Activated CD4-positive, alpha-beta memory T cell treated with anti-CD3 and anti-CD28 coated beads, Interleukin-2, amount 10 ng/mL, durations not matched to agents 7 days and 5 days (primary cell): ENCODE results near the gene OR14J1. TPM values are rescaled to one million over a fixed set of nuclear protein-coding genes. Genes with fewer than 3 reads are reported as not detected.
"Not testable (repeated sequence)": the region's sequence is repeated elsewhere in the genome, so short reads cannot be mapped to it uniquely, and the experiment has no call there.

Source experiments
- CTCF ChIA-PET: fragments of 350-600 bp; sonication (Branson Sonifier 250); formaldehyde crosslinking; loops from one replicate; lab custom pipeline; 2021; ENCODE audit warnings: antibody characterized with exemption, inconsistent platforms; lab: Charles Lee
- POLR2A ChIA-PET: fragments of 350-600 bp; sonication (Branson Sonifier 250); formaldehyde crosslinking; loops from one replicate; lab custom pipeline; 2021; ENCODE audit warnings: antibody characterized with exemption; lab: Charles Lee
- DNase-seq: peaks from one replicate; pipeline ENCODE4 v3.0.0-alpha.2; 2020
- H3K27ac Mint-ChIP-seq: one replicate; pipeline ENCODE4 v1.8.0; 2021; ENCODE audit warnings: mild to moderate bottlenecking, mixed read lengths
- H3K27me3 Mint-ChIP-seq: one replicate; pipeline ENCODE4 v1.8.0; 2021; ENCODE audit warnings: mixed read lengths
- H3K36me3 Mint-ChIP-seq: one replicate; pipeline ENCODE4 v1.8.0; 2021; ENCODE audit warnings: low read depth, mixed read lengths
- H3K4me1 Mint-ChIP-seq: one replicate; pipeline ENCODE4 v1.8.0; 2021; ENCODE audit warnings: mixed read lengths
- H3K4me3 Mint-ChIP-seq: one replicate; pipeline ENCODE4 v1.8.0; 2021; ENCODE audit warnings: mild to moderate bottlenecking, mixed read lengths
- H3K9me3 Mint-ChIP-seq: one replicate; pipeline ENCODE4 v1.8.0; 2021; ENCODE audit warnings: mixed read lengths
- total RNA-seq, 2 experiments: library from RNA; stranded (reverse); gene quantifications; one replicate each; pipeline ENCODE4 v1.2.3, GENCODE V29; 2021

OR14J1 gene
- total RNA-seq, 2 experiments from 2014 or later, result not detected

DNA sequence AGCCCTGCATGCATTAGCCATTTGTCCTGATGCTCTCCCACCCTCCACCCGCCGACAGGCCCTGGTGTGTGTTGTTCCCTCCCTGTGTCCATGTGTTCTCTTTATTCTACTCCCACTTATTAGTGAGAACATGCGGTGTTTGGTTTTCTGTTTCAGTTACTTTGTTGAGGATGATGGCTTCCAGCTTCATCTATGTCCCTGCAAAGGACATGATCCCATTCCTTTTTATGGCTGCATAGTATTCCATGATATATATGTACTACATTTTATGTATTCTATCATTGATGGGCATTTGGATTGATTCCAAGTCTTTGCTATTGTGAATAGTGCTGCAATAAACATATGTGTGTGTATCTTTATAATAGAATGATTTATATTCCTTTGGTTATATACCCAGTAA, 47.8 kb downstream of the OR14J1 start:
- H3K9me3 Mint-ChIP-seq, H3K4me1 Mint-ChIP-seq, H3K27ac Mint-ChIP-seq, H3K36me3 Mint-ChIP-seq, CTCF ChIA-PET, DNase-seq, POLR2A ChIA-PET, H3K4me3 Mint-ChIP-seq: not testable (repeated sequence)
- peaks cover 11% of the 10 kb centered on the region for H3K27me3 Mint-ChIP-seq

DNA sequence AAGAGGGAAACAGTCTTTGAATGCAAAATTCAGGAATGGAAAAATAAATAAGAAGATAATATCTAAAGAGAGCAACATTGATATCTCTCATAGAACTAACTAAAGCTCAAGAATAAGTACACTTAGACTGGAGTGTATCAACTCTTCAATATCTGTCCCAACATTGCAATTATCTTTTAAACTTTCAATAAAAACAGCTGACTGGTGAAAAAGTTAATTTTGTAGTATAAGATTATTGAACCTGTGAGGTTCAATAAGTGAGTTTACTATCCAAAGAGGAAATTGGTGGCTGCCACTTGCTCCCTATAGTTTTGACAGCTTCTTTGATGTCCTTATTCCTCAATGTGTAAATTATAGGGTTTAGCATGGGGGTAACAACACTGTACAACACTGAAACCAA, 53.5 kb downstream of the OR14J1 start:
- no peak overlapping the region for H3K27ac Mint-ChIP-seq

GRCh38 chr6:29355603-29356002, 54.1 kb downstream of the OR14J1 start:
- Mint-ChIP-seq H3K27ac (no peak overlapping the region), H3K27me3 (peaks cover 28% of the 10 kb centered on the region), H3K9me3 (no peaks in the 10 kb centered on the region), H3K36me3 (no peaks in the 10 kb centered on the region), H3K4me3 (no peak overlapping the region), H3K4me1 (no peaks in the 10 kb centered on the region)
- no peak for DNase-seq
- CTCF ChIA-PET, result no interaction called here
- POLR2A ChIA-PET, result no interaction called here

More for the DNA sequence above, 53.5 kb downstream of the OR14J1 start:
- POLR2A ChIA-PET, result no interaction called here
- Mint-ChIP-seq H3K4me3 (no peak overlapping the region), H3K36me3 (no peaks in the 10 kb centered on the region), H3K9me3 (no peaks in the 10 kb centered on the region), H3K27me3 (peaks cover 28% of the 10 kb centered on the region), H3K4me1 (no peaks in the 10 kb centered on the region)
- no peak for DNase-seq
- CTCF ChIA-PET, result no interaction called here

Other genes with a start within 250 kb of the OR14J1 start
- gene OR2B3, start 214.4 kb upstream of the OR14J1 start, total RNA-seq, result not detected
- not detected for gene OR2J1, start 202.2 kb upstream of the OR14J1 start, total RNA-seq
- gene OR2J3, start 193.6 kb upstream of the OR14J1 start, total RNA-seq, result not detected
- gene OR2J2, start 130.8 kb upstream of the OR14J1 start, total RNA-seq, result not detected
- not detected for gene OR5V1, start 67.2 kb downstream of the OR14J1 start, total RNA-seq
- not detected for gene OR12D3, start 73.6 kb downstream of the OR14J1 start, total RNA-seq
- not detected for gene OR12D2, start 93.9 kb downstream of the OR14J1 start, total RNA-seq
- not detected for gene OR12D1, start 113.2 kb downstream of the OR14J1 start, total RNA-seq
- gene OR10C1, start 137.6 kb downstream of the OR14J1 start, total RNA-seq, result not detected
- gene OR11A1, start 155.4 kb downstream of the OR14J1 start, total RNA-seq, result not detected
- not detected for gene OR2H1, start 155.5 kb downstream of the OR14J1 start, total RNA-seq
- not detected for gene MAS1L, start 186.3 kb downstream of the OR14J1 start, total RNA-seq